B cell (primary cell): ENCODE results near the gene TGOLN2. TPM values are rescaled to one million over a fixed set of nuclear protein-coding genes. Genes with fewer than 3 reads are reported as not detected.

ENCODE experiments used
- ATAC-seq: fragments of 200-7000 bp; cut with Tn5 transposase; one replicate; pipeline ENCODE4 v1.10.0; 2021; ENCODE audit warnings: low read depth, mild to moderate bottlenecking, moderate number of reproducible peaks, moderate library complexity
- CTCF ChIA-PET: fragments of 350-600 bp; sonication (Branson Sonifier 250); formaldehyde crosslinking; loops from one replicate; lab custom pipeline; 2021; ENCODE audit warnings: antibody characterized with exemption, inconsistent platforms; lab: Charles Lee
- POLR2A ChIA-PET: fragments of 350-600 bp; sonication (Branson Sonifier 250); formaldehyde crosslinking; loops from one replicate; lab custom pipeline; 2021; ENCODE audit warnings: antibody characterized with exemption; lab: Charles Lee
- DNase-seq: peaks from one replicate; pipeline ENCODE4 v3.0.0; 2013
- H2AFZ ChIP-seq: 2 replicates; pipeline ENCODE4 v1.6.1; 2012; ENCODE audit warnings: mild to moderate bottlenecking, low read depth, low read length; ENCODE audit not compliant: insufficient read depth, poor library complexity, severe bottlenecking
- H3K27ac ChIP-seq, 2 donors: 1 replicate in 1 of 2; 2 replicates in 1 of 2; pipeline ENCODE4 v1.5.1; 2012 to 2013; ENCODE audit warnings: low read length in 2 of 2, mild to moderate bottlenecking in 2 of 2, moderate library complexity in 1 of 2
- H3K27me3 ChIP-seq, 4 experiments: fragments of 200-600 bp in 1 of 4; sonication (generic) in 1 of 4; replicated peaks in 1 of 4; 1 replicate in 2 of 4; 2 replicates in 2 of 4; pipeline versions ENCODE4 v1.6.1 to v1.7.0; 2013 to 2016; ENCODE audit warnings: low read length in 3 of 4, mild to moderate bottlenecking in 2 of 4, mixed read lengths in 1 of 4, moderate library complexity in 1 of 4; ENCODE audit not compliant: insufficient read depth in 4 of 4, control insufficient read depth in 3 of 4; ENCODE audit errors: control extremely low read depth in 1 of 4
- H3K36me3 ChIP-seq, 2 experiments: replicated peaks in 1 of 2; 1 replicate in 1 of 2; 2 replicates in 1 of 2; pipeline versions ENCODE4 v1.6.1 to v1.7.1; 2013; ENCODE audit warnings: low read length in 1 of 2; ENCODE audit not compliant: insufficient read depth in 2 of 2, control insufficient read depth in 1 of 2; ENCODE audit errors: control extremely low read depth in 1 of 2, extremely low read depth in 1 of 2
- H3K4me1 ChIP-seq, 2 donors: fragments of 200-600 bp in 1 of 2; sonication (generic) in 1 of 2; 1 replicate in 1 of 2; 2 replicates in 1 of 2; pipeline versions ENCODE4 v1.5.1 to v1.6.1; 2013 to 2017; ENCODE audit warnings: low read length in 2 of 2; ENCODE audit not compliant: control insufficient read depth in 2 of 2, insufficient read depth in 2 of 2
- H3K4me2 ChIP-seq: replicated peaks from 2 replicates; pipeline ENCODE3; 2012; ENCODE audit warnings: mild to moderate bottlenecking, low read depth, low read length; ENCODE audit not compliant: poor library complexity, severe bottlenecking
- H3K4me3 ChIP-seq, 5 experiments: fragments of 200-600 bp in 1 of 5; sonication (generic) in 1 of 5; 1 replicate in 3 of 5; 2 replicates in 2 of 5; pipeline versions ENCODE4 v1.5.1 to v1.7.0; 2011 to 2016; ENCODE audit warnings: low read length in 4 of 5, mild to moderate bottlenecking in 4 of 5, low read depth in 2 of 5, control low read depth in 1 of 5, moderate library complexity in 1 of 5; ENCODE audit not compliant: insufficient read depth in 1 of 5; ENCODE audit errors: control extremely low read depth in 1 of 5, extremely low read depth in 1 of 5
- H3K79me2 ChIP-seq: fragments of 200-600 bp; sonication (generic); one replicate; pipeline ENCODE4 v1.6.0; 2016; ENCODE audit warnings: low read length; ENCODE audit not compliant: control insufficient read depth, insufficient read depth
- H3K9ac ChIP-seq: fragments of 200-600 bp; sonication (generic); 2 replicates; pipeline ENCODE4 v1.6.1; 2017; ENCODE audit warnings: mild to moderate bottlenecking, low read length, moderate library complexity
- H3K9me3 ChIP-seq, 3 donors: one replicate each; pipeline versions ENCODE4 v1.6.1 to v1.7.1; 2013; ENCODE audit warnings: low read length in 2 of 3; ENCODE audit not compliant: control insufficient read depth in 2 of 3, insufficient read depth in 1 of 3; ENCODE audit errors: control extremely low read depth in 1 of 3
- H4K20me1 ChIP-seq: 2 replicates; pipeline ENCODE4 v1.6.0; 2012; ENCODE audit warnings: mild to moderate bottlenecking, low read length; ENCODE audit not compliant: insufficient read depth, control insufficient read depth, poor library complexity, severe bottlenecking
- H3K27ac Mint-ChIP-seq: one replicate; pipeline ENCODE4 v1.8.0; 2021; ENCODE audit warnings: mixed read lengths
- H3K27me3 Mint-ChIP-seq: one replicate; pipeline ENCODE4 v1.8.0; 2021; ENCODE audit warnings: mixed read lengths
- H3K4me1 Mint-ChIP-seq: one replicate; pipeline ENCODE4 v1.8.0; 2021; ENCODE audit warnings: mixed read lengths
- H3K4me3 Mint-ChIP-seq: one replicate; pipeline ENCODE4 v1.8.0; 2021; ENCODE audit warnings: mixed read lengths
- H3K9me3 Mint-ChIP-seq: one replicate; pipeline ENCODE4 v1.8.0; 2022; ENCODE audit warnings: mixed read lengths; ENCODE audit not compliant: insufficient read depth
- CTCF ChIP-seq: fragments of 200-600 bp; IDR thresholded peaks from one replicate; pipeline ENCODE4 v1.8.0; 2022; ENCODE audit warnings: antibody characterized with exemption, mild to moderate bottlenecking
- EZH2 ChIP-seq: IDR thresholded peaks from 2 replicates; pipeline ENCODE4 v1.6.1; 2012; ENCODE audit warnings: borderline replicate concordance, low read depth, mild to moderate bottlenecking, moderate library complexity, low read length; ENCODE audit not compliant: insufficient read depth, poor library complexity, severe bottlenecking
- WGBS: methylation state at CpG from one replicate; pipeline ENCODE4 v1.1.5; 2013; ENCODE audit warnings: missing lambda C conversion rate; ENCODE audit not compliant: insufficient coverage; 5-methylcytosine and 5-hydroxymethylcytosine counted together
- intact Hi-C: fragments of 100-400 bp; cut with micrococcal nuclease; formaldehyde crosslinking; loops from one replicate; pipeline ENCODE4 v1.10.0; 2022
- polyA plus RNA-seq: library from polyadenylated mRNA; depleted of rRNA; stranded (reverse); fragments of >200 nt; gene quantifications from 2 replicates; pipeline ENCODE4 v1.2.3, GENCODE V29; 2012
- total RNA-seq, 2 donors: library from RNA; stranded (reverse); fragments of 120-200 nt in 1 of 2; gene quantifications; 1 replicate in 1 of 2; 2 replicates in 1 of 2; pipeline versions ENCODE4 v1.2.3 to v1.2.4, GENCODE V29; 2013 to 2022

TGOLN2 gene
- total and polyA plus RNA-seq, 2 donors (not counting 1 experiment from before 2014, with no cell fraction given) = 106 to 172 TPM

- ATAC-seq (no peak), DNase-seq (no peak)
- peak overlapping the region; percentile 100 for H3K9ac ChIP-seq
- no peaks in the 10 kb centered on the region for H3K9me3 ChIP-seq
- peak overlapping the region; percentile 95 for H3K4me3 Mint-ChIP-seq
- ChIA-PET POLR2A (interaction anchor here (0.6 to 2.4 kb wide), 6 partner anchors 29 to 216 kb away, joined by 4 to 25 read pairs (median 6); partner anchors contain the start of genes CAPG, MAT2A, SH2D6 and TGOLN2), CTCF (interaction anchor here (0.9 to 1.5 kb wide), 2 partner anchors 55 to 184 kb away, joined by 3 to 4 read pairs; partner anchors contain the start of gene MAT2A)
- no peaks in the 10 kb centered on the region for H3K9me3 Mint-ChIP-seq
- peaks cover 0 to 12% of the 10 kb centered on the region in 2 experiments for H3K36me3 ChIP-seq
- H3K79me2 ChIP-seq = peaks cover 57% of the 10 kb centered on the region
- WGBS = 83% methylated on average over 1 of the region's 3 CpGs
- H3K27ac Mint-ChIP-seq = peak overlapping the region; percentile 95
- no peaks in the 10 kb centered on the region for H3K27me3 ChIP-seq
- peak overlapping the region; percentile 97 for H3K4me2 ChIP-seq
- H3K27ac ChIP-seq = peak overlapping the region in 1 of 2 donors; percentile 95
- H2AFZ ChIP-seq = peak overlapping the region; percentile 100
- peak overlapping the region in 4 of 5 experiments; percentile 79 to 100 (median 92) for H3K4me3 ChIP-seq
- no peak for TF ChIP-seq EZH2
- intact Hi-C loops = loop anchor here (2.0 kb wide), 1 partner anchor 197 kb away; no protein-coding TSS in a partner anchor
- H3K4me1 Mint-ChIP-seq = peaks cover 40% of the 10 kb centered on the region
- no peaks in the 10 kb centered on the region for H3K27me3 Mint-ChIP-seq
- H4K20me1 ChIP-seq = no peaks in the 10 kb centered on the region
- peaks cover 19 to 26% of the 10 kb centered on the region in 2 donors for H3K4me1 ChIP-seq
These were observed 27.7 kb upstream of the TGOLN2 start for GRCh38 chr2:85355521-85355920.

GRCh38 chr2:85355073-85355410 lies 27.3 kb upstream of the TGOLN2 start:
- no peaks in the 10 kb centered on the region for H4K20me1 ChIP-seq
- Mint-ChIP-seq H3K4me3 (peak overlapping the region; percentile 95), H3K27me3 (no peaks in the 10 kb centered on the region), H3K9me3 (no peaks in the 10 kb centered on the region), H3K27ac (peak overlapping the region; percentile 95), H3K4me1 (peaks cover 40% of the 10 kb centered on the region)
- ATAC-seq (no peak), DNase-seq (no peak)
- H2AFZ ChIP-seq = peak overlapping the region; percentile 100
- peaks cover 19 to 26% of the 10 kb centered on the region in 2 donors for H3K4me1 ChIP-seq
- peak overlapping the region; percentile 81 to 95 for H3K27ac ChIP-seq
- H3K9ac ChIP-seq = peak overlapping the region; percentile 100
- WGBS = 14% methylated on average over 7 of the region's 10 CpGs
- TF ChIP-seq EZH2 = no peak
- no peak for TF ChIP-seq CTCF
- no peaks in the 10 kb centered on the region for H3K27me3 ChIP-seq
- peak overlapping the region; percentile 60 to 100 (median 85) for H3K4me3 ChIP-seq
- CTCF ChIA-PET = interaction anchor here (0.7 to 1.8 kb wide), 6 partner anchors 27 to 380 kb away, joined by 3 to 5 read pairs (median 4); partner anchors contain the start of genes MAT2A and TGOLN2
- intact Hi-C loops = loop anchor here (2.0 kb wide), 1 partner anchor 198 kb away; no protein-coding TSS in a partner anchor
- H3K9me3 ChIP-seq = no peaks in the 10 kb centered on the region
- peaks cover 0 to 16% of the 10 kb centered on the region in 2 experiments for H3K36me3 ChIP-seq
- POLR2A ChIA-PET = interaction anchor here (0.7 to 2.4 kb wide), 8 partner anchors 28 to 184 kb away, joined by 3 to 25 read pairs (median 6); partner anchors contain the start of genes CAPG, MAT2A, SH2D6 and TGOLN2
- peak overlapping the region; percentile 97 for H3K4me2 ChIP-seq
- H3K79me2 ChIP-seq = peaks cover 57% of the 10 kb centered on the region
